HG02885 (cell line): ENCODE results near the gene MATCAP1.

Experiments
- ATAC-seq: cut with Tn5 transposase; IDR thresholded peaks from one replicate; pipeline ENCODE4 v1.9.1; 2021; ENCODE audit warnings: mild to moderate bottlenecking; ENCODE audit not compliant: unreplicated experiment, poor library complexity

Gene MATCAP1

DNA sequence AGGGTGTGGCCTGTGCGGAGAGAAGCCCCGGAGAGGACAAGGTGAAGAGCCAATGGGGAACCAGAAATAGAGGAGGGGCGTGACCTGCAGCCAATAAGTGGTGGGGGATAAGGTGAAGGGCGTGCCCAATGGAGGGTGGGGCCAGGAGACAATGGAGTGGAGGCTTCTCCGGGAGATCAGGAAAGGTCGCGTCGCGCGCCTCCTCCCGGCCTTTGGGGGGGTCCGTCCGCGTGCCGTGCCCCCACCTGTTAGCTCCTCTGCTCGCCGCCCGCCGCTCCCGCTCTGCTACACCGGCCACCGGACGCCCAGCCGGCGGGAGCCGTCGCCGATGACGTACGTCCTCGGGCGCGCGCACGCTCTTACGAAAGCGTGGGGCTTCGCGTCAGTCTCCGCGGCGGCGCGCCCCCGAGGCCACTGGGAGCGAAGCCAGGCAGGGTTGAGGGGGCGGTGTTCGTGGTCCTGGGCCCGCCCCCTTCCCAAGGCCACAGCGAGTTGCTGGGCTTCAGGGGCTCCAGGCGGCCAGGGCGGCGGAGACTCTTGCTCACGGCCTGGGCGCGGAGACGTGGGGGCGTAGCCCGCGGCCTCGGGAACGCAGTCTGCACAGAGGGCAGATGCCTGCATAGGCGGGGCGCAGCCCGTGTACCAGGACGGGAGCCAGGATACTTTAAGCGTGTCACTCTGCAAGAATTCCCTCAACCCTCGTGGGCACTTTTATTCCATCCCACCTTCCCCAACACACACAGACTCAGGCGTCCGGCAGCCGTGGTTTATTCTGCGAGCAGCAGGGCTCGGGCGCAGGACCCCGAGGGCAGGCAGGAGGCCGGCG, at the start of gene MATCAP1:
Gene MATCAP1 (minus strand): TSS at position 337 of the 826 bp plus-strand sequence. CDS start 3,353 bp downstream, outside the sequence.
- ATAC-seq: peak; percentile 94

DNA sequence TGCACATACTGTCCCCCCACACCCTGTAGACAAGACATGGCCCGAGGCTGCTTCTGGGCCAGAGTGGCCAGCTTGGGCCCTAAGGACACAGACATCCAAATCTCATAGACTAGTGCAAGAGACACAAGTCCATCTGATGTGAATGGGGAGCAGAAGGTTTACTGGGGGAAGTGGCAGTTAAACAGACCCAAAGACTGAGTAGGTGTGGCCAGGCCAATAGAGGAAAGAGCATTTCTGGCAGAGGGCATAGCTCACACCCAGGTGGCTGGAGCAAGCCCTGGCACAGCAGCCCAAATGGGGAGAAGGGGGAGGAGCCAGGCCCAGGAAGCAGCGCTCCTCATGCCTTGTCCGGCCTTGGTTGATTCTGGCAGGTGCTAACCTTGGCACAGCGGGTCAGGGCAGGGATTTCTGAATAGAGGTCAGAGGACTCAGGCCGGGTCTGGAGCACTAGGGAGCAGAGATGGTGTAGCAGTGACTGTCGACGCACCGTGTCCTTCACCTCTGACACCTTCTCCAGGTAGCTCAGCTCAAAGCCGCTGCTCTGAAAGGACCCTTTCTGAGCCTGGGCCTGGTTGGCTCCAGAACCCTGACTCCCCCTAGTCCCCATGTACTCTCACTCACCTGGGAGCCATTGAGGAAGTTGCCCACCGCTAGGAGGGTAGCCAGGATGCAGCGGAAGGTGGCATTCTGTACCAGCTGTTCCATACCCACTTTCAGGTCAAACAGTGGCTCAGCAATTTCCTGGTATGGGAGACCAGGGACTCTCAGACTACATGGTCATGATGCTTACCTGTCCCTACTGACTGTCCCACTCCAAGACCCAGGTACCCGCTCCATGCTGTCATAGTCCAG, 47.3 kb upstream of the MATCAP1 start:
- no peak for ATAC-seq

DNA sequence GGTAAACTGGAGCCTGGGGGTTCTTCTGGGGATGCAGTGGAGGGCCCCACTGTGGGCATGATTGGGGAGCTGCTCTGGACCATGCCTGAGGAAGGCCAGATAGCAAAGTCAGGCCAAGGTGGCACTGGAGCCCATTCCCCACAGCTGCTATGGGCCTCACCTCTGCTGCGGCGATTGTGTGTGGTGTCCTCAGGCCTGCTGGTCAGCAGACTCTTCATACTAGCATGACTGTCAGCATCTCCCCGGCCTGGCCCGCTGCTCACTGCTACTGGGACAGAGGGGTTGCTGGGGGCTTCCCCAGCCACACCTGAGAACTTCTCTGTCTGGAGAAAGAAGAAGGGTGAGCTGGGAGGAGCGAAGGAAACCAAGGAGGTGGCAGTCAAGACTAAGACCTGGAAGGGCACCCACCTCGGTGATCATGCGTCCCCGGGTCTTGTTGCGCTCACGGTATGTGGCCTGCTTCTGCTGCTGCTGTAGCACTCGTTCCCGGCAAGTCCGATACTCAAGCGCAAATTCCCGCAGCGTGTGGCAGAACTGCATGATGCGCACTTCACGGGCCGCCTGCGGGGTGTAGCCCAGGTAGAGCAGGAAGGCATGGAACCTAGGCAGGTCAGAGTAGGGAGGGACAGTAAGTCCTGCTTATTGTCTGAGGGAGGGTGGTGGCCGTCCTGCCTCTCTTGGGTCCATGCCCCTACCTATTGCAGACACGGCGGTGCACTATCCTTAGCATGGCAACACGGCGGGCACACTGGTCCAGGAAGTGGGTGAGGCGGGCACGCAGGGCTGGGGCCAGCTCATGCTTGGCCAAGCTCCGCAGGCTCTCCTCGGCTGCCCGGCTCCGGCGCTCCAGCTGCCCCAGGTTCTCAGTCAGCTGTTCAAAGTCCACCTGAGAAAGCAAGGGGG, 46.4 kb upstream of the MATCAP1 start:
- no peak for ATAC-seq

DNA sequence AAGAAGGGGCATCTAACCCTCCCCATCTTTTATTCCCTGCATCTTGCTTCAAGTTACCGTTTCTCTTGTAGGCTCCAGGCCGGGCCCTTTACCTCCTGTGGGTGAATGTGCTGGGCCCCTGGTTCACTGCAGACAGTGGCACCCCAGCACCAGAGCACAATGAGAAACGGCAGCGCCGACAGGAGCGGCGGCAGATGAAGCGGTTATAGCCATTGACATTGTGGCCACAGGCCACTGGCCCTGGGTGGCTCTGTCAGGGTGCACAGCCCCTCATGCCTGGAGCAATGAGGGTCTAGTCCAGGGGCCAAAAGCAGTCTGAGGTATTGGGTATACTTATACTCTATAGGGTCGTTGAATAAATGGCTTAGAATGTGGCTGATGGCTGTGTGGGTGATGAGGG, 45.1 kb upstream of the MATCAP1 start:
- ATAC-seq: no peak

DNA sequence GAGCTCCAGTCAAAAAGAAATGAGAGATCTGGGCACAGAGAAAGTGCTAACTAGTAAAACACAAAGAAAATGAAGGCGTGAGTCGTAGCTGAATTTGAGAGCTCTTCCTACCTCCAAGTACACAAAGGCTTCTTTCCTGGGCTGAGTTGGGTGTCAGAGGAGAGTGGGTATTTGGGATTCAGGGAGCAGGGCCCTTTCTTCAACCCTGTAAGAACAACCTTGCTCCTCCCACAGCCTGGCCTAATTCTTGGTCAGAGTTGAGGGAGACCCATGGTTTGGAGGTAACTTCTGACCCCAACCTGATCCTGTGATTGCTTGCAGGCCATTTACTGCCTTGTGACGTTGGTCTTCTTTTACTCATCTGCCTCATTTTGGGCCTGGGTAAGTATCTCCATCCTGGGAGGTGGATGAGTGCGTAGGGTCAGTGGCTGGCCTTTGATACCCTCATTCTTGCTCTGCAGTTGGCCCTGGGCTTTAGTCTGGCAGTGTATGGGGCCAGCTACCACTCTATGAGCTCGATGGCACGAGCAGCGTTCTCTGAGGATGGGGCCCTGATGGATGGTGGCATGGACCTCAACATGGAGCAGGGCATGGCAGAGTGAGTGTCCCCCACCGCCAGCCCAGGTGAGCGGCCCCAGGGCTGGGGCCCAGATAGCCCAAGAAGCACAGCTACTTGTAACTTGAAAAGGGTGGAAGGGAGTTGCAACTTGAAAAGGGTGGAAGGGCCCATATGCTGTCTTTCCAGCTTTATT, 44.4 kb upstream of the MATCAP1 start:
- no peak for ATAC-seq

DNA sequence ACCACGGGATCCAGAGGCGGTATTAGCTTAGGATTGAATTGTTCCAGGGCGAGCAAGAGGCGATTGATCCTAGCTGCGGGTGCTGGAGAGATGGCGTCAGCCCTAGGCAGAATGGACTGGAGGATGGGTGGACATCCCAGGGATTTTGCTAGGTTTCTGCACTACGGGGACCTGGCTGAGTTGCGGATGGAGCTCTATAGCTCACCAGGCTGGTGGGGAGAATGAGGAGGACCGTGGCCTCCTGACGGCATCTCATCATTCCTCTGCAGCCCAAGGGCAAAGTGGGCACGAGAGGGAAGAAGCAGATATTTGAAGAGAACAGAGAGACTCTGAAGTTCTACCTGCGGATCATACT, 43.8 kb upstream of the MATCAP1 start:
- ATAC-seq: no peak

DNA sequence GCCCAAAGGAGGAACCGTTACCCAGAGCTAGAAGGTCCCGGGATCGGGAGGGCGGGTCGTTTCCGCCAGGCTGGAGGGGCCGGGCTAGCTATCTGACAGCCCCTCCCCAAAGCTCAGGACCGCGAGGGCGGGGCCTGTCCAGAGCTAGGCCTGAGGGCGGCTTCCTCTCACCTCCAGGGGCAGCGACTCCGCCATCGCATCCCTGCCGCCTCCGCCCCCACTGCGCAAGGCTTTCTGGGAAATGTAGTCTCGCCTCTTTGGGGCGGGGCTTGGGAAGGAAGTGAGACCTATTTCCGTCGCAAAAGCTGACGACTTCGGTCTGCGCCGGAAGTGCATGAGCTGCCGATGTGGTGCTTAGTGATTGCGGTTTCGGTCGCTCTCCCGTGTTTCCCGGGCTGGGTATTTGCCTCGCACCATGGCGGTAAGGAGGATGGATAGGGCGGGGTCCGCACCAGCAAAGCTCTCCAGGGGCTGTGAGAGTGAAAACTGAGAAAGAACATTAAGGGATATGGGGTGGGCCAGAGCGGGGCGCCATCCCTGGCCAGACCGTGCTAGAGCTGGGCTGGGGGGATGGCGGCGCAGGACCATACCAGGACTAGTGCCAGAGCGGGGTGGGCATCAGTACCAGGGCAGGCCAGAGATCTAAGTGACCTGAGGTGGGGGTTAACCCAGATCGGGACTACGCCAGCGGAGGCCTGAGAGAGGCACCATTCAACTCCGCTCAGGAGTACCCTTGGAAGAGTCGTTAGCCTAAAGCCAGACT, 43.2 kb upstream of the MATCAP1 start, which contains the start of gene TMEM208:
Gene TMEM208 (plus strand): TSS at position 327 of the 763 bp plus-strand sequence. CDS start 89 bp downstream, at position 416.
- peak; percentile 95 for ATAC-seq

DNA sequence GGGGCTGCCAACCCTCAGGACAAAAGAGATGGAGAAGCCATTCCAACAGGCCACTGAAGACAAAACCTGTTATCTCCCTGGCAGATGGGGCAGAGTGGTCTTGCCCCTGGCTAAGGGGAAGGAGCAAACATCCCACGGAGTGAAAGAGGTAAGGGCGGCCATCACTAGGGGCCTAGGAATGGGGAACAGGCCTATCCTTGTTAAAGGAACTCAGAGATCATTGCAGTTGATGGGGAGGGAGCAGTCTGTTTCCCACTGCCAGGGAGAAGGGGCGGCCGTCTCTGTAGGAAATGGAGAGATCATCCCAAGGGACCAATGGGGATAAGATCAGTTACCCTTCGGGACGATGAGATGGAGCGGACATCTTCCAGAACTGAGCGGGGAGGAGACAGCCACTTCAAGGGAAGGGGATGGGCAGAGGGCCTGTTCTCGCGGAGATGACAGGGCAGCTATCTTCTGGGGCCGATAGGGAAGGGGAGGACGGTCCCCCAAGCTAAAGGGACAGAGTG, 42.6 kb upstream of the MATCAP1 start:
- ATAC-seq: no peak

DNA sequence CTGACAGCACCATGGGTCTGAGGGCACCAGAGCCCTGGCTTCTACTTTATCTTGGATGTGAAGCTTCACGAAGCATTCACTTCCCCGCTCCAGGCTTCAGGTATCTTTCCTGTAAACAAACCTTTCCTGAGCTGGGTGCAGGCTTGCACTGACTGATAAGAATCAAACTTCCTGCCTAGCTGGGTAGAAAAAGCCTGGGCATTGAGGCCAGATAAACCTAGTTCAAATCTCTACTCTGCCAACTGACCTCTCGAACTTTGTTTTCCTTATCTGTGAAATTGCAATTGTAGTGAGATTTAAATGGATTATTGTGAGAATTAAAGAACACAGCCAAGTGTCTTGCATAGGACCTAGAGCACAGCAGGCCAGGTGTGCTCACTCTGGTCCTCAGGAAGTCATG, 40.2 kb upstream of the MATCAP1 start:
- ATAC-seq: no peak

DNA sequence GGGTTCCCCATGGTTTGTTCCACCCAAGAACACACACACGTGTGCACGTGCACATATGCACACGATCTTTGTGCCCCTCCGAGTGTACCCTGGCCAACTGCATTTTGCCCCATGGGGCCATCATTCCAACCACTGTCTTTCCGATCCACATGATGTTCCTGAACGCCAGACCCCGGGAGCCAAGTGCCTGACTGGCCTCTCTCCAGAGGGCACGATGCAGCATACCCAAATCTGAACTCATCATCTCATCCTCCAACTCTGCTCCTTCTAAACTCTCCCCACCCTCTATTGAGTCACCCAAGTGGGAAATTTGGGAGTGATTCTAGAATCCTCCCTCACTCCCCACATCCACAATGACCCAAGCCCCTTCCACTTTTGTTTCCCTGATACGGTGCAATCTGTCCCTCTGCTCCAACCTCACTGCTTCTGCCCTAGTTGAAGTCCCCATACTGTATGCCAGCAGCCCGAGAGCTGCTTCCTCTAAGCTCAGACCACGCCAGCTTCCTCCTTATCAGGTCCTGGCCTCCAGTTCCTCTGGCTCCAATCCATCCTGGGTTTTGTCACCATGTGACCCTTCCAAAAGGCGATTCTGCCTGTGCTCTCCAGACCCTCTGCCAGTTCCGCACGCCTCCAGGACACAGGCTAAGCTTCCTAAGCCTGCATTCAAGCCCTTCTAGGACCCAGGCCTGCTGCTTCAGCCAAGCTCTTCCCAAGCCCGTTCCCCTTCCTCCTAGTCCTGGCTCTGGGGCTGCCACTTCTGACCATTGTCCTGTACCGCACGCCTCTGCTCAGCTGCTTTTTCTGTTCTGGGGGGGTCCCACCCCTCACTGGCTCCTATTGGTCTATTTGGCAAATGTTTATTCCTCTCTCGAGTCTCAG, 33.1 kb upstream of the MATCAP1 start:
- ATAC-seq: no peak

DNA sequence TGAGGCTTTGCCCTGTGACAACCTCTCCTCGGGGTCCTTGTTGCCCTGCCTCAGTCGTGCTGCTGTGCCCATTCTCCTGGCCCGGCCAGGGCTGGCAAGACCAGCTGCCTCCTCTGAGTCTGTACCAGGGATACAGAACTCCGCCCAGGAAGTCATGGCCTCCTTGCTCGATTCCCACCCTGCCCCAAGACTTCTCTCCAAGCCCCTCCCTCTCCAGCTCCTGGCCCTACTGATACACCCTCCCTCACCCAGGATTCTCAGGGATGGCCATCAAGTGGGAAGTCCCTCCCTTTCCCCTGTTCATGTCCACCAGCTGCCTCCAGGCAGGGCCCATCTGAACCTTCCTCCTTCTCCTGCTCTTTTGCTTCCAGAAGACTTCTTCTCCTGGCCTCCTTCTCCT, 31.9 kb upstream of the MATCAP1 start:
- no peak for ATAC-seq

DNA sequence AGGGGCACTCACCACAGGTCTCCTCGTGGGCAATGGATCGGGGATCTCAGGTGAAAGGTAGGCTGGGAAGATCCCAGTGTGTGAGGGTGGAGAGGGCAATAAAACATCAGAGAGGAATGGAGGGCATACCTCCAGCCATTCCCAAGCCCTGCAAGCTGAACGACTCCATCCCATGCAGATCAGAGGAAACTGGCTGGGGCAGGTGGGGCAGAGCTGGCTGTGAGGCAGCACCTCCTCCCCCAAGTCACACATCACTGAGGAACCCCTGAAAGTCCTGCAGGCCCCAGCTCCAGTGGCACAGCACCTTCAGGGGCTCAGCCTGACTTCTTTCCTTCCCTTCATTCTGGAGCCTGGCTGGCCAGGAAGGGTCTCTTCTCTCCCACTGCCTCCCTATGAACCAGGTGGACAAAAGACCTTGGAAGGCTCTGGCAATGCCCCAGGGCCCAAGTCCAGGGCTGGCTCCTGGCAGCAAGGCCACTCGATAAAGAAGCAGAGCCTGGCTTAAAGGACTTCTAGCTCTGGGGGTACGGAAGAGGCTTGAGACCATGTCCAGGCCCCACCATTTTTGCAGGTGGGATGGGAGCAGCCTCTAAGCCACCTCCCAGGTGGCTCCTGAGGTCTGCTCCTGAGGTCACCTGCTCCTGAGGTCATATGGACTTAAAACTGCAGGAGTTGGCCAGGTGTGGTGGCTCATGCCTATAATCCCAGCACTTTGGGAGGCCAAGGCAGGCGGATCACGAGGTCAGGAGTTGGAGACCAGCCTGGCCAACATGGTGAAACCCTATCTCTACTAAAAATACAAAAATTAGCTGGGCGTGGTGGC, 29.6 kb upstream of the MATCAP1 start:
- ATAC-seq: no peak

DNA sequence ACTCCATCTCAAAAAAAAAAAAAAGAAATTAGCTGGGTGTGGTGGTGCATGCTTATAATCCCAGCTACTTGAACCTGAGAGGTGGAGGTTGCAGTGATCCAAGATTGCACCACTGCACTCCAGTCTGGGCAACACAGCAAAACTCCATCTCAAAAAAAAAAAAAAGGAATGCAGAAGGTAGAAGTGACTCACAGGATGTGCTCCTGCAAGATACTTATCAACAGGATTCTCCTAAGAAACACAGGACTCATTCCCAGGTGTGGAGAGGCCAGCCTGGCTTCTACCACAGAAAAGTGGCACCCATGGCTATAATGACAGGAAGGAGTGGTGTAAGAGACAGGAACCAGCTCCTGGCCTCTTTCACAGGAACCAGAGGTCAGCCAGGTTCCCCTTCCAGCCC, 29.0 kb upstream of the MATCAP1 start:
- no peak for ATAC-seq

DNA sequence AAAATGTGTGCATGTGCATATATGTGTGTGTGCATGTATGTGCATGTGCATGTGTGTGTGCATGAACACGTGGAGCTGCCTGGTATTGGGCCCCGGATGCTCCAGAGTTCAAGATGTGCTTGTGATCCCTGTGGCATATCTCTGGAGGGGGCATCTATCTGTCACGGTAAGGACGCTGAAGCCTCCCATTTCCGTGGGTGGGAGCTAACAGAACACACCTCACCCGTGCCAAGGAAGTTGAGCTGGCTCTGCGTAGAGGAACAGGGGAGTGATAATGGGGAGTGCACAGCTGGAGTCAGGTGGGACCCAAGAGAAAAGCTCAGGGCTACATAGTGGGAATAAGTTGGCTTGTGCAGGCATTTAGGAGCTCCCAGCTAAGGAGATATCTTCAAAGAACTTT, 27.9 kb upstream of the MATCAP1 start:
- no peak for ATAC-seq

DNA sequence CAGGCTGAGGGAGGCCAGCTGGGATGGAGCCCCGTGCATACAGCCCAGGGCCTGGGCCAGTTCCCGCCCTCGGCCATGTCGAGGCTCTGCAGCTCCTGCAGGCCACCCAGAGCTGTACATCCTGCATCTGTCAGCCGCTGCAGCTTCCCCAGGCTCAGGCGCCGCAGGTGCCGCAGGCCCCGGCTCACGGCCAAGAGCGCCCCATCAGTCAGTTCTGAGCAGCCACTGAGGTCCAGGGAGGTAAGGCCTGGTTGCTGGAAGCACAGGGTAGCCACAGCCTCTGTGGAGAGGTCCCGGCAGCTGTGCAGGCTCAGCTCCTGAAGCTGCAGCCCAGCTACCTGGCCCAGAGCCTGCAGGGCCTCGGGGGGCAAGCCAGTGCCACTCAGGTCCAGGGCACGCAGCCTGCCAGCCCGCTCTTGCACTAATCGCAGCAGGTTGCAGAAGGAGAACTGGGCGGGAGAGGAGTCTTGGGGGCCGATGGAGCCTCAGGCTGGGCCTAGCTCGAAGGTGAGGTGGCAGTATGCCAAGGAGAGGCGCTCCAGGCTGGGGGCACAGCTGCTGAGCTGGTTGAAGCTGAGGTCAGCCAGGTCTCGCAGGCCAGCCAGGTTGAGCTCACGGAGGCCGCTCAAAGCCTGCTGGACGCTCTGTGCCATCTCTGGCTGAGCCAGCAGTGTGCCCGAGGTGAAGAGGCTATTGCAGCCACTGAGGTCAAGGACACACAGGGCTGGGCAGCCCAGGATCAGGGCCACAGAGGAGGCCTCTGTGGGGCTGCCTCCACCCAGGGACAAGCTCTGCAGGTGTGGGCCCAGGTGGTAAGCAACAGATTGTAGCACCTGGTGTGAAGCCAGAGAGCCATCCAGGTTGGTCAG, 26.5 kb upstream of the MATCAP1 start:
- ATAC-seq: no peak

DNA sequence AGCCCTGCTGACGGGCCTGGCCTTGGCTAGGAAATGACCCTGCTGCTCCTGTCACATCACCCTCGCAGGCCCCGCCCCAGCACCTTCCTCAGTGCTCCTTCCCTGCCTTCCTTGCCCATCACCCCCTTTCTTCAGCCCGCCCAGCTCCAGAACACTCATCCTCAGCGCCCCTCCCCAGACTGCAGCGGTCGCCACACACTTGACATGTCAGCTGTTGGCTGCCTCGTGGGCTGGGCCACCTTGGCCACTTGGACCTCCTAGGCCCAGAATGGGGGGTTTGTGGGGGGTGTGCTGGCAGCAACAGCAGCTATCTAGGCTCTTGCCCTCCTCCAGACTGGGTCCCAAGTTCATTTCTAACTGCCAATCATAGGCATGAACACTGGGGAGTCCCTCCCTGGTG, 25.8 kb upstream of the MATCAP1 start:
- no peak for ATAC-seq
